ENCODE data around the gene WRAP73.
"Not testable (repeated sequence)": the region's sequence is repeated elsewhere in the genome, so short reads cannot be mapped to it uniquely, and the experiment has no call there.

Gene WRAP73

DNA sequence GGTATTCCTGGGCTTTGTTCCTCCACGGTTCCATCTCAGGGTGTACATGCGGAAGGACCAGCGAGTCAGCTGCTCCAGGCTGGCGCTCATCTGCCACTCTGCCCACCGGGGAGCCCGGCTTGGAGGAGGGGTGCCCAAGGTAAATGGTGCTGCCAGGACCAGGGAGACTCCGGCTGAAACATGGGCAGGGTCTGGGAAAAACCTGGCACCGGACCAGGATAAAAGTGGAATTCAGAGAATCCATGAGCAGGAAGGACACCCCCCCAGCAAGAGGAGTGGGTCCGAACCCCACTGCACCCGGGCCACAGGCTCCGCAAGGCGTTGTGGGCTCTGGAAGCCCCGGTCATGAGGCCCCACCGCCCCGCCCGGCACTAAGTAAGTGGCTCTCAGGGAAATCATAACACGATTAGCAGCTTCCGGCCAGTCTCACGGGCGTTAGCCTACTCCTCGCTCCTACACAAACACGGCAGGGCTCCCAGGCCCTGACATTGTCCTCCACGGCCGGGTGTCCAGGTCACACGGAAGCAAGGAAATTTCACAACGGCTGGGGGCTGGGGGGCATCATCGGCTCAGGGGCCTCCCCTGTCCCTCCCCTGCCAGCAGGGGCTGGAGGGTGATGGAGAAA lies 59.7 kb downstream of the WRAP73 start:
- peak; percentile 46 for DNase-seq (ENCODE audit: low read depth)
- H3K4me3 ChIP-seq (replicated peaks; ENCODE audit: low read depth, low read length): no peak overlapping the region
- TF ChIP-seq CTCF (IDR thresholded peaks at IDR 0.05; ENCODE audit: low read length, missing control alignments): no peak

DNA sequence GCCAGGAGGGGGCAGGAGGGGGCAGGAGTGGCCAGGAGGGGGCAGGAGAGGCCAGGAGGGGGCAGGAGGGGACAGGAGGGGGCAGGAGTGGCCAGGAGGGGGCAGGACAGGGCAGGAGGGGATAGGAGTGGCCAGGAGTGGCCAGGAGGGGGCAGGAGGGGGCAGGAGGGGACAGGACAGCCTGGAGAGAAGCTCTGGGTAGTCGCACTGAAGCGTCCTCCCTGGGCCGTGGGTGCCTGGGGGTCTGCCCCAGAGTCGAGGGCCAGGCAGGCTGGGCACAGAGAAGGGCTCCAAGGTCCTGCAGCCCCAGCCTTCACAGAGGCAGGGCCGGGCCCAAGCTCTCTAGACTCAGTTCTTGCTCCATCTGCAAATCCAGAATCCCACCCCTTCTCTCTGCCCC lies 61.5 kb downstream of the WRAP73 start:
- no peak overlapping the region for H3K4me3 ChIP-seq (replicated peaks; ENCODE audit: low read depth, low read length)
- no peak for DNase-seq (ENCODE audit: low read depth)
- TF ChIP-seq CTCF (IDR thresholded peaks at IDR 0.05; ENCODE audit: low read length, missing control alignments): no peak

DNA sequence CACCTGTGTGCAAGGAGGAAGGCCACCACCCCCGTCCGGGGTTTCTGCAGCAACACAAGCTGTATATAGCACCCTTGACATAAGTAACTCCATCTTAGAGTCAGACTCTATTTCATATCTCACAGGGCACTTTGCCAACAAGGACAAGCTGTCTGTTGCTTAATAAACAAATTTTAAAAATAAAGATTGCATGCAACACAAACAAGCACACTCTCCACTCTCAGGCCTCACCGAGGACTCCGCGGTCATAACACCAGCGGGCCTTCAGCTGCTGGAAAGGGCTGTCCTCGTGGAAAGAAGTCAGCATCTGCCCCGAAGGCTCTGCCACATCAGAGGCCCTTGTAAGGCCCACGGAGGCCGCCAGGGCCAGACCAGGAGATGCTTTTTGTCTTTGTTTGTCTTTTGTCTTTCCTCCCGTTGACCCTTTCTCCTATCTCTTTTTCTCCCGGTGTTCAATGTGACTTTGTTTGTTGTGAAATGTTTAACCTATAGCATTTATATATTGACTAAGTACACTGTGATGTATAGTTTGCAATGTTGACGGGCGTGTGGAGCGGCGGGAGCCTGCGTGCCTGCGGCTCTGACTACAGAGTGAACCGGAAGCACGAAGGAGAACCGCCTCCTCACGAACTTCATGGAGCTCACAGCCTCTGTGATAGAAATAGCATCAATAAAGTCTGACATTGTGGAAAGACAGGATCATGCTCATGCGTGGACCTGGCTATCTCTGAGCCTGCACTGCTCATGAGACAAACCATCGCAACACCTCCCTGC lies 62.7 kb downstream of the WRAP73 start:
- H3K4me3 ChIP-seq (replicated peaks; ENCODE audit: low read depth, low read length): no peak overlapping the region
- DNase-seq (ENCODE audit: low read depth): peak; percentile 43
- no peak for TF ChIP-seq CTCF (IDR thresholded peaks at IDR 0.05; ENCODE audit: low read length, missing control alignments)

DNA sequence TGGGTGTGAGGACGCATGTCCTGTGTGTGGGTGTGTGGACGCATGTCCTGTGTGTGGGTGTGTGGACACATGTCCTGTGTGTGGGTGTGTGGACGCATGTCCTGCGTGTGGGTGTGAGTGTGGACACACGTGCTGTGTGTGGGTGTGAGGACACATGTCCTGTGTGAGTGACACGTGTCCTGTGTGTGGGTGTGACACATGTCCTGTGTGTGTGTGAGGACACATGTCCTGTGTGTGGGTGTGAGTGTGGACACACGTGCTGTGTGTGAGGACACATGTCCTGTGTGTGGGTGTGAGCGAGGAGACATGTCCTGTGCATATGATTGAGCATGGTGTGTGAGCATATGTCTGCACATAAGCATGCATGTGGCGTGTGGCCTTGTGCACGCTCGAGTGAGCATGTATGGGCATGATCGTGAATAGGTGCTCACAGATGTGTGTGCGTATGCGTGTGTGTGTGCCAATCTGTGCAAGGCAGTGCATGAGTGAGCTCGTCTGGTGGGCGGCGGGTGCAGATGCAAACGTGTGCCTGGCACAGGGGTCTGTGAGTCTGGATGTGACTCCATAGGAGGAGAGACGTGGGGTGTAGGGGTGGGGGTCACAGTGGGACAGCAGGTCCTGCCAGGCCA lies 63.8 kb downstream of the WRAP73 start:
- H3K4me3 ChIP-seq (replicated peaks; ENCODE audit: low read depth, low read length): no peak overlapping the region
- no peak for DNase-seq (ENCODE audit: low read depth)
- TF ChIP-seq CTCF (IDR thresholded peaks at IDR 0.05; ENCODE audit: low read length, missing control alignments): no peak

- H3K4me3 ChIP-seq (replicated peaks; ENCODE audit: low read depth, low read length); DNase-seq (ENCODE audit: low read depth): not testable (repeated sequence)
Measured at GRCh38 chr1:3585353-3585868, 64.5 kb downstream of the WRAP73 start.

DNA sequence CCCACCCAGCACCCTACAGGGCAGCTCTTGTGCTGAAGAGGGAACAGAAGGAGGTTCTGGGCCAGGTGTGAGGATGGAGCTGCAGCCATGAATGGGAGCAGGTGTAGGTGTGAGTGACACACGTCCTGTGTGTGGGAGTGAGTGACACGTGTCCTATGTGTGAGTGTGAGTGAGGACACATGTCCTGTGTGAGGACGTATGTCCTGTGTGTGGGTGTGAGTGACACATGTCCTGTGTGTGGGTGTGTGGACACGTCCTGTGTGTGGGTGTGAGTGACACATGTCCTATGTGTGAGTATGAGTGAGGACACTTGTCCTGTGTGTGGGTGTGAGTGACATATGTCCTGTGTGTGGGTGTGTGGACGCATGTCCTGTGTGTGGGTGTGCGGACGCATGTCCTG lies 65.0 kb downstream of the WRAP73 start:
- no peak overlapping the region for H3K4me3 ChIP-seq (replicated peaks; ENCODE audit: low read depth, low read length)
- no peak for TF ChIP-seq CTCF (IDR thresholded peaks at IDR 0.05; ENCODE audit: low read length, missing control alignments)
- DNase-seq (ENCODE audit: low read depth): no peak

GRCh38 chr1:3583751-3584150 lies 66.2 kb downstream of the WRAP73 start:
- not testable (repeated sequence) for DNase-seq (ENCODE audit: low read depth); H3K4me3 ChIP-seq (replicated peaks; ENCODE audit: low read depth, low read length)
